Sigmoid colon (tissue), 7 donors: ENCODE measurements around the gene PCDH15. TPM values are rescaled to one million over a fixed set of nuclear protein-coding genes. Genes with fewer than 3 reads are reported as not detected.

Source experiments
- DNase-seq: peaks from one replicate; pipeline ENCODE4 v3.0.0-alpha.2; 2019
- H3K27ac ChIP-seq, 4 donors: fragments of 200-600 bp; sonication (generic); one replicate each; pipeline ENCODE4 v1.5.1; 2016 to 2019; ENCODE audit warnings: mild to moderate bottlenecking in 1 of 4
- H3K27me3 ChIP-seq, 3 donors: fragments of 200-600 bp; sonication (generic); one replicate each; pipeline ENCODE4 v1.5.1; 2019; ENCODE audit warnings: mild to moderate bottlenecking in 1 of 3
- H3K36me3 ChIP-seq, 4 donors: fragments of 200-600 bp; sonication (generic); one replicate each; pipeline ENCODE4 v1.5.1; 2016 to 2019
- H3K4me1 ChIP-seq, 4 donors: fragments of 200-600 bp; sonication (generic); one replicate each; pipeline ENCODE4 v1.5.1; 2017 to 2019
- H3K4me3 ChIP-seq, 4 donors: fragments of 200-600 bp; sonication (generic); one replicate each; pipeline ENCODE4 v1.5.1; 2017 to 2019; ENCODE audit warnings: mild to moderate bottlenecking in 2 of 4, moderate library complexity in 1 of 4
- H3K9me3 ChIP-seq, 4 donors: fragments of 200-600 bp in 3 of 4; sonication (generic) in 3 of 4; one replicate each; pipeline versions ENCODE4 v1.5.1 to v1.6.1; 2013 to 2019
- EP300 ChIP-seq, 4 donors: sonication (generic); formaldehyde crosslinking; IDR thresholded peaks; one replicate each; pipeline ENCODE4 v1.6.1; 2017; ENCODE audit warnings: antibody characterized with exemption in 4 of 4
- POLR2A ChIP-seq, 2 donors: fragments of 450-650 bp; IDR thresholded peaks; one replicate each; pipeline ENCODE4 v1.6.1; 2016; ENCODE audit warnings: antibody characterized with exemption in 2 of 2, mild to moderate bottlenecking in 2 of 2, moderate library complexity in 2 of 2
- POLR2AphosphoS5 ChIP-seq, 4 donors: sonication (generic); formaldehyde crosslinking; IDR thresholded peaks; one replicate each; pipeline ENCODE4 v1.6.1; 2017; ENCODE audit warnings: antibody characterized with exemption in 4 of 4
- WGBS, 2 donors: extraction: QIAGEN DNeasy Blood & Tissue Kit; methylation state at CpG; one replicate each; pipeline ENCODE4 v1.1.7; 2013; 5-methylcytosine and 5-hydroxymethylcytosine counted together
- intact Hi-C: fragments of 100-400 bp; cut with DNase I; formaldehyde crosslinking; loops from one replicate; pipeline ENCODE4 v1.15.1; 2023
- polyA plus RNA-seq, 3 donors: library from polyadenylated mRNA; stranded (reverse); fragments of 200-250 nt; gene quantifications; one replicate each; pipeline ENCODE4 v1.2.3, GENCODE V29; 2013
- small RNA-seq, 3 donors: library from RNA; depleted of rRNA; stranded (forward); fragments of <200 nt; gene quantifications; one replicate each; pipeline ENCODE3, GENCODE V24; 2016
- total RNA-seq, 4 donors: library from RNA; depleted of rRNA; stranded (reverse); fragments of >200 nt; gene quantifications; one replicate each; pipeline ENCODE4 v1.1.0, GENCODE V29; 2016
- TF ChIP-seq, protein P1 (sequence below), 4 experiments: fragments of 450-650 bp in 3 of 4; fragments of 200-600 bp in 1 of 4; IDR thresholded peaks; one replicate each; pipeline ENCODE4 v1.5.1; 2016 to 2019; ENCODE audit warnings: antibody characterized with exemption in 4 of 4, mild to moderate bottlenecking in 3 of 4, moderate library complexity in 2 of 4
- donor health status: healthy with polysubstance abuse.
- donor health status: Bipolar disorder and iron deficiency.
- donor health status: healthy.

Gene PCDH15
- total and polyA plus RNA-seq, 7 donors, result 0.14 to 0.71 (median 0.16) TPM; not detected in 2

DNA sequence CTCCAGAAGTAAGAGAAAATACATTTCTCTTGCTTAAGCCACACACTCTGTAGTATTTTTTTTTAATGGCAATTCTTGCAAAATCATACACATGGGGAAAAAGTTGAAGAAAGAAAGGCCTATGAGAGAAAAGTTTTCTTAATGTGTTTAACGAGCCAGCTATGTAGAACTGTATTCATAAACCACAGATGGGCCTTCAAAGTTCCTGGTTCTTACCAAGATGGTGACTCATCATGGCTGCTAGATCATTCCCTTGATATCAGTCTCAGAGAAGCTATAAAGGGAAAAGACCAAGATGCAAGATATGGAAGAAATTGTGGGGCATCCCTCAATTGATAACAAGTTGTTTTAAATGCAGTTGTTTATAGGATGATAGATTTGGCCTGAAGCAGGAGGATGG, 1035.7 kb downstream of the PCDH15 start:
- no peaks in the 10 kb centered on the region for H3K4me1 ChIP-seq
- H3K4me3 ChIP-seq, result no peak overlapping the region
- no peak for DNase-seq
- H3K27me3 ChIP-seq, result no peaks in the 10 kb centered on the region
- whole genome bisulfite sequencing, 2 donors, result 63 to 79% methylated on average over 1 of the region's 1 CpG
- no peak for TF ChIP-seq POLR2AphosphoS5 (IDR thresholded peaks at IDR 0.05)
- TF ChIP-seq, protein P1, sequence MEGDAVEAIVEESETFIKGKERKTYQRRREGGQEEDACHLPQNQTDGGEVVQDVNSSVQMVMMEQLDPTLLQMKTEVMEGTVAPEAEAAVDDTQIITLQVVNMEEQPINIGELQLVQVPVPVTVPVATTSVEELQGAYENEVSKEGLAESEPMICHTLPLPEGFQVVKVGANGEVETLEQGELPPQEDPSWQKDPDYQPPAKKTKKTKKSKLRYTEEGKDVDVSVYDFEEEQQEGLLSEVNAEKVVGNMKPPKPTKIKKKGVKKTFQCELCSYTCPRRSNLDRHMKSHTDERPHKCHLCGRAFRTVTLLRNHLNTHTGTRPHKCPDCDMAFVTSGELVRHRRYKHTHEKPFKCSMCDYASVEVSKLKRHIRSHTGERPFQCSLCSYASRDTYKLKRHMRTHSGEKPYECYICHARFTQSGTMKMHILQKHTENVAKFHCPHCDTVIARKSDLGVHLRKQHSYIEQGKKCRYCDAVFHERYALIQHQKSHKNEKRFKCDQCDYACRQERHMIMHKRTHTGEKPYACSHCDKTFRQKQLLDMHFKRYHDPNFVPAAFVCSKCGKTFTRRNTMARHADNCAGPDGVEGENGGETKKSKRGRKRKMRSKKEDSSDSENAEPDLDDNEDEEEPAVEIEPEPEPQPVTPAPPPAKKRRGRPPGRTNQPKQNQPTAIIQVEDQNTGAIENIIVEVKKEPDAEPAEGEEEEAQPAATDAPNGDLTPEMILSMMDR (IDR thresholded peaks at IDR 0.05), result no peak
- TF ChIP-seq POLR2A (IDR thresholded peaks at IDR 0.05), result no peak
- no peak for TF ChIP-seq EP300 (IDR thresholded peaks at IDR 0.05)
- H3K27ac ChIP-seq, result no peak overlapping the region
- H3K36me3 ChIP-seq, result no peaks in the 10 kb centered on the region
- no peaks in the 10 kb centered on the region for H3K9me3 ChIP-seq
- intact Hi-C loops, result no loop called here

DNA sequence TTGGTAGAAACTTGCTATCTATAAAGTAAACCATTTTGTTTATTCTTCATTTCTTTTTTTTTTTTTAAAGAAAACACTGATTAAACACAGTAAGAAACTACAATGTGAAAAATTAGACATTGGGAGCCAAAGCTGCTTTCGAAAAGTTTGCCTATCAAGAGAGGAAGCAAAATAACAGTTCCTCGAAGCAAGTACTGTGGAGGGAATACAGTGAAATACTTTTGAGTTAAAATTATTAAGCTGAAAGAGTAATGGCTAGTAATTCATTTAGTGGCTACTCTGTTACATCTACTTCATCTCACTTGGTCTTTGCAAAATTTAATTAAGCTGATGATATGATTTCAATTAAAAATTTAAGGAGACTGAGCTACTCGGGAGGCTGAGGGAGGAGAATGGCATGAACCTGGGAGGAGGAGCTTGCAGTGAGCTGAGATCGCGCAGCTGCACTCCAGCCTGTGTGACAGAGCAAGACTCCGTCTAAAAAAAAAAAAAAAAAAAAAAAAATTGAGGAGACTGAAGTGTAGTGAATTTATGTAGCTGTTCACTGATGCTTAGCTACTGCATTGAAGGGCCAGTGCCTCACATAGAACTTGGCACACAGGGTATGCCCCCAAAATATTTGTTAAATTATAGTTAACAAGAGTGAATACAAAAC, 1046.3 kb downstream of the PCDH15 start:
- H3K27me3 ChIP-seq, result no peaks in the 10 kb centered on the region
- TF ChIP-seq EP300 (IDR thresholded peaks at IDR 0.05) (no peak), POLR2A (IDR thresholded peaks at IDR 0.05) (no peak), POLR2AphosphoS5 (IDR thresholded peaks at IDR 0.05) (no peak)
- TF ChIP-seq, protein P1 (IDR thresholded peaks at IDR 0.05), result no peak
- no peaks in the 10 kb centered on the region for H3K9me3 ChIP-seq
- no peak for DNase-seq
- intact Hi-C loops, result no loop called here
- H3K36me3 ChIP-seq, result no peaks in the 10 kb centered on the region
- WGBS, 2 donors, result 18 to 62% methylated on average over 6 of the region's 6 CpGs
- H3K27ac ChIP-seq, result no peak overlapping the region
- H3K4me1 ChIP-seq, result no peaks in the 10 kb centered on the region
- H3K4me3 ChIP-seq, result no peak overlapping the region

Small RNA genes lying within 50 kb of the gene (small RNA-seq; reads per million reads assigned to genes)
- gene AL365496.1, result 0 reads per million in 3 donors
- gene MIR548F1, result 0 reads per million in 3 donors
- 0 reads per million in 3 donors for gene RNU6-687P
